HepG2 (cell line): ENCODE measurements around the gene FASTK. TPM values are rescaled to one million over a fixed set of nuclear protein-coding genes. Genes with fewer than 3 reads are reported as not detected.

ENCODE experiments used
- CBFB ChIP-seq: sonication (generic); formaldehyde crosslinking; IDR thresholded peaks from 2 replicates; pipeline ENCODE4 v1.4.0; 2020; ENCODE audit warnings: missing genetic modification reagents
- CBX5 ChIP-seq: sonication (generic); formaldehyde crosslinking; IDR thresholded peaks from 2 replicates; pipeline ENCODE4 v1.4.0; 2020; ENCODE audit warnings: missing genetic modification reagents, borderline replicate concordance
- CTCF ChIP-seq: sonication (generic); formaldehyde crosslinking; IDR thresholded peaks from 2 replicates; pipeline ENCODE4 v1.5.0; 2020; ENCODE audit warnings: mild to moderate bottlenecking, missing genetic modification reagents, moderate library complexity
- ELF1 ChIP-seq: sonication (generic); formaldehyde crosslinking; IDR thresholded peaks from 2 replicates; pipeline ENCODE4 v1.4.0; 2020; ENCODE audit warnings: missing genetic modification reagents
- FOSL2 ChIP-seq: sonication (generic); formaldehyde crosslinking; IDR thresholded peaks from 2 replicates; pipeline ENCODE4 v1.4.0; 2020; ENCODE audit warnings: missing genetic modification reagents
- FOXA3 ChIP-seq: IDR thresholded peaks from 2 replicates; pipeline ENCODE4 v1.6.1; 2016; ENCODE audit warnings: missing genetic modification reagents, missing compliant biosample characterization
- HNRNPLL ChIP-seq: fragments of 200-400 bp; formaldehyde crosslinking; IDR thresholded peaks from 2 replicates; pipeline ENCODE4 v1.6.1; 2017; ENCODE audit warnings: mild to moderate bottlenecking, low read depth, low read length; ENCODE audit not compliant: poor library complexity, severe bottlenecking
- HOXA5 ChIP-seq: sonication (generic); formaldehyde crosslinking; IDR thresholded peaks from 2 replicates; pipeline ENCODE4 v1.4.0; 2020; ENCODE audit warnings: missing genetic modification reagents
- ISL2 ChIP-seq: sonication (generic); formaldehyde crosslinking; IDR thresholded peaks from 2 replicates; pipeline ENCODE4 v1.5.0; 2020; ENCODE audit warnings: missing genetic modification reagents
- ISX ChIP-seq: sonication (generic); formaldehyde crosslinking; conservative IDR thresholded peaks from 2 replicates; pipeline ENCODE4 v1.5.0; 2020; ENCODE audit warnings: missing genetic modification reagents
- POGK ChIP-seq: sonication (generic); formaldehyde crosslinking; conservative IDR thresholded peaks from 2 replicates; pipeline ENCODE4 v1.8.0; 2022; ENCODE audit warnings: mild to moderate bottlenecking, moderate library complexity, missing genetic modification reagents
- POLR2AphosphoS2 ChIP-seq: IDR thresholded peaks from 2 replicates; pipeline ENCODE4 v1.6.1; 2011; ENCODE audit warnings: low read depth, low read length, improper control_type of control experiment
- U2AF2 ChIP-seq: fragments of 200-400 bp; formaldehyde crosslinking; IDR thresholded peaks from 2 replicates; pipeline ENCODE4 v1.6.1; 2017; ENCODE audit warnings: low read depth, mild to moderate bottlenecking, low read length
- UBTF ChIP-seq: sonication (generic); formaldehyde crosslinking; IDR thresholded peaks from 2 replicates; pipeline ENCODE4 v1.4.0; 2020; ENCODE audit warnings: mild to moderate bottlenecking, missing genetic modification reagents
- YY1 ChIP-seq: IDR thresholded peaks from 2 replicates; pipeline ENCODE4 v1.6.1; 2011; ENCODE audit warnings: low read length, low read depth, moderate library complexity, mild to moderate bottlenecking; ENCODE audit not compliant: insufficient read depth, insufficient replicate concordance
- ZBTB2 ChIP-seq: sonication (generic); formaldehyde crosslinking; IDR thresholded peaks from 2 replicates; pipeline ENCODE4 v1.8.0; 2022; ENCODE audit warnings: low read depth, missing genetic modification reagents
- ZKSCAN5 ChIP-seq: sonication (generic); formaldehyde crosslinking; IDR thresholded peaks from 2 replicates; pipeline ENCODE4 v1.5.1; 2020; ENCODE audit warnings: mild to moderate bottlenecking, missing genetic modification reagents
- ZNF280D ChIP-seq: sonication (generic); formaldehyde crosslinking; IDR thresholded peaks from 2 replicates; pipeline ENCODE4 v1.5.1; 2020; ENCODE audit warnings: mild to moderate bottlenecking, missing genetic modification reagents
- ZNF605 ChIP-seq: sonication (generic); formaldehyde crosslinking; IDR thresholded peaks from 2 replicates; pipeline ENCODE4 v1.8.0; 2022; ENCODE audit warnings: mild to moderate bottlenecking, missing genetic modification reagents
- ZNF660 ChIP-seq: sonication (generic); formaldehyde crosslinking; IDR thresholded peaks from 2 replicates; pipeline ENCODE4 v1.5.1; 2020; ENCODE audit warnings: mild to moderate bottlenecking, low read depth, missing genetic modification reagents, borderline replicate concordance
- polyA plus RNA-seq, 8 experiments: library from polyadenylated mRNA; depleted of rRNA in 3 of 8; stranded (reverse) in 7 of 8; unstranded in 1 of 8; fragments of >200 nt; fragmentation: Illumina TruSeq in 4 of 8; extraction: Trizol in 4 of 8; gene quantifications; 2 replicates each; pipeline versions ENCODE4 v1.2.1 to v1.2.3, GENCODE V29; 2011 to 2016; ENCODE audit warnings: low read depth in 4 of 8, missing spikeins in 1 of 8, mixed read lengths in 1 of 8; ENCODE audit not compliant: insufficient read depth in 1 of 8
- total RNA-seq, 5 experiments: library from RNA; depleted of rRNA; stranded (reverse); fragments of >200 nt; fragmentation: Illumina TruSeq; extraction: Trizol; gene quantifications; 2 replicates each; pipeline ENCODE4 v1.2.3, GENCODE V29; 2016; ENCODE audit warnings: low read depth in 1 of 5

Gene FASTK
- total and polyA plus RNA-seq, 2 of the 13 experiments (the other 11 are each of a cell fraction or from before 2014, with no cell fraction given): 52.9 to 55.7 TPM

GRCh38 chr7:151123822-151124464 lies 43.3 kb upstream of the FASTK start (continued):
- TF ChIP-seq ZNF280D (CRISPR knock-in tag) (no peak), POLR2AphosphoS2 (no peak), ZNF605 (no peak), FOXA3 (CRISPR knock-in tag) (no peak), FOSL2 (no peak), HNRNPLL (peak; percentile 19), ZNF660 (CRISPR knock-in tag) (no peak), HOXA5 (CRISPR knock-in tag) (no peak), POGK (peak; percentile 56; the same call in 1 of the 2 replicates), ISL2 (CRISPR knock-in tag) (no peak), U2AF2 (no peak), YY1 (peak; percentile 43), ISX (CRISPR knock-in tag) (no peak), CBX5 (no peak), UBTF (no peak), CTCF (CRISPR knock-in tag) (peak; percentile 98), ZBTB2 (no peak), CBFB (CRISPR knock-in tag) (no peak), ZKSCAN5 (CRISPR knock-in tag) (no peak), ELF1 (CRISPR knock-in tag) (0 out of 2 replicates have a peak, but pooled peaks have one; percentile 15)
